ENCODE measurements around the gene DBX1.

DNA sequence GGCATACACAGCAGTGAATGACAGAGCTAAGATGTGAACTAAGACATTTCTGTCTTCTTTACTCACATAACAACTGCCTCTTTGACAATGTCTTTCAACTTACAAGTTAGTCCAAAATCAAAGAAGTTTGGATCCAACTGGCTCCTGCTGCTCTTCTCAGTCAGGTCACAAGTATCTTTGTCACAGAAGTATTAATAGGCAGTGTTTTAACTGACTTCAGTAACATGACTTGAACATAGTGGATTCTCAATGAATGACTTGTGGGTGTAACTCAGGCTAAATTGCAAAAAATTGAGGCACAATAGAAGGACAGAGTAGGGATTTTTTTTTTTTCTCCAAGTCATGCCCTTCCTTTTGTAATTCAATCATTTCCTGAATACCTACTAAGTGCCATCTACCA, 22.6 kb downstream of the DBX1 start:
- TF ChIP-seq, protein P1, sequence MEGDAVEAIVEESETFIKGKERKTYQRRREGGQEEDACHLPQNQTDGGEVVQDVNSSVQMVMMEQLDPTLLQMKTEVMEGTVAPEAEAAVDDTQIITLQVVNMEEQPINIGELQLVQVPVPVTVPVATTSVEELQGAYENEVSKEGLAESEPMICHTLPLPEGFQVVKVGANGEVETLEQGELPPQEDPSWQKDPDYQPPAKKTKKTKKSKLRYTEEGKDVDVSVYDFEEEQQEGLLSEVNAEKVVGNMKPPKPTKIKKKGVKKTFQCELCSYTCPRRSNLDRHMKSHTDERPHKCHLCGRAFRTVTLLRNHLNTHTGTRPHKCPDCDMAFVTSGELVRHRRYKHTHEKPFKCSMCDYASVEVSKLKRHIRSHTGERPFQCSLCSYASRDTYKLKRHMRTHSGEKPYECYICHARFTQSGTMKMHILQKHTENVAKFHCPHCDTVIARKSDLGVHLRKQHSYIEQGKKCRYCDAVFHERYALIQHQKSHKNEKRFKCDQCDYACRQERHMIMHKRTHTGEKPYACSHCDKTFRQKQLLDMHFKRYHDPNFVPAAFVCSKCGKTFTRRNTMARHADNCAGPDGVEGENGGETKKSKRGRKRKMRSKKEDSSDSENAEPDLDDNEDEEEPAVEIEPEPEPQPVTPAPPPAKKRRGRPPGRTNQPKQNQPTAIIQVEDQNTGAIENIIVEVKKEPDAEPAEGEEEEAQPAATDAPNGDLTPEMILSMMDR (conservative IDR thresholded peaks at IDR 0.05; ENCODE audit: low read length): no peak
- no peak for TF ChIP-seq EZH2phosphoT487 (IDR thresholded peaks at IDR 0.05; ENCODE audit: borderline replicate concordance)
